DMS153 (cell line): ENCODE measurements around the gene GRID1.

Experiments
- DNase-seq: peaks from one replicate; lab custom pipeline; 2025; lab: John Stamatoyannopoulos, UW

The GRID1 gene

DNA sequence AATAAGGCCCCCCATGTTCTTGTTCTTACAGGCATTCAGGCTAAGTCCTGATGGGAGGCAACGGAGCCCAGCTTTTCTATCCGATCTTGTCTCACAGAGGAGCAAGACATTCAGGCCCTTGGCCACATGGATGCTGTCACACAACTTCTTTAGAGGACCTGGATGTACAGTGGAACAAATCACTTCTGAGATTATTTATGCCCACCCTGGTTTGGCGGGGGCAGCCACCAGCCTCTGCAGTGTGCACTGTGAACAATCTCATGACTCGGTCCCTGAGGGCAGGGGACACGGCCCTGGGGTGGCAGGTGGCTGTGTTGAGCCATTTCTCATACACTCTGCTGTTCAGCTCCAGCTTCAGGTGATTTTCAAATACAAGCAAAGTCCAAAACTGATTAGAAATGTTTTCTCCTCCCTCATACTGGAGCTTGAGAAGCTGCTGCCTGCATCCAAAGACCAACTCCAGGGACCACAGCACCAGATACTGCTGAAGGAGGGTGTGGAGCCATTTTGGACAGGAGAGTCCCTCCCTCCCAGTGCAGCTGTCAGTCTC lies 441.3 kb downstream of the GRID1 start:
- no peak for DNase-seq

DNA sequence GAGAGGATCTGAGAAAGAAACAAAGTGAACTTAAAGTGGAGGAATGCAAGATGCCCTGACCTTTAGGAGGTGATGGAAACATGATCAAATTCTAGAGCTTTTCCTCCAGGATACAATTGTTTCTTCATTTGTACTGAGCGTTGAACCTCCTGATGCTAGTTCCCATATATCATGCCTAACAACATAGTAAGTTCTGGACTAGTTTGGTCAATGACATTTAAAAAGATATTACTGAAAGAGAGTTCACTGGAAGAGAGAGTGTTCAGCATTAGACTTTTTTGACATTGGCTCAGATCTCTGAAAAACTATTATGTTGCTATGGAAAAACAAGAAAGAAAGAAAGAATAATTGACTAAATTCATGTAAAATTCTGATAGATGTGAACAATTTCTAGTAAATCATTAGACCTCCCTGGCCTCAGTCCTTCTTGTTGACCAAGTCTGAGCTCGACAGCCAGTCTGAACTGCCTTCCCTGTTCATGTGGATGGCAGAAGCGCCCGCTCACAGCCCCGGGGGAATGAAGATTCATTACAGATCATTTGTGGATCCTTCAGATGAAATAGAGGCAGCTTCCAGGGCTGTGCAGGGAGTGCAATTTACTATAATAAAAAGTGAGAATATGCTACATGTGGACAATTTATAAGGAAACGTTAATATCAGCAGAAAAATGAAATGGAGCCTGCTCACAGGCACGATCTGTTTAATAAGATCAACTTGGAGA lies 442.1 kb downstream of the GRID1 start:
- DNase-seq, result no peak

GRCh38 chr10:85922356-85923129 lies 444.1 kb downstream of the GRID1 start:
- DNase-seq, result no peak

DNA sequence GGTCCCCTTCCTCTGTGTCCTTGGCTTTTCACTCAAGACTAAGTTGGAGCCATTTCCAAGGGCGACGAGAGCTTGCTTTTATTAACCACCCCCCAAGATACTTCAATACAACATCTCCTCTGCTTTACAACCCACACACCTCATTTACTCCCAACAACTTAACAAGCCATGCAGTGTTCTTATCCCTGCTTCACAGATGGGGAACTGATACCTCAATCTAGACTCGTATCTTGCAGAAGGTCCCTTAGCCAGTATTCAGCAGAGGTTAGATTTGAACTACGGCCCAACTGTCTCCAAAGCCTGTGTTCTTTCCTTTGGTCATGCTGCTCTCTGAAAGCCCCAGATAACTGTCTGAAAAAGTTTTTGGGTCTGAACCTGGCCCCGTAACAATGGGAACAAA lies 444.8 kb downstream of the GRID1 start:
- no peak for DNase-seq

- no peak for DNase-seq
These were observed 446.3 kb downstream of the GRID1 start for GRCh38 chr10:85920311-85920710.

- DNase-seq, result peak; percentile 23
These were observed 447.0 kb downstream of the GRID1 start for GRCh38 chr10:85919491-85920021.

GRCh38 chr10:85918371-85918770 lies 448.2 kb downstream of the GRID1 start:
- DNase-seq, result no peak

DNA sequence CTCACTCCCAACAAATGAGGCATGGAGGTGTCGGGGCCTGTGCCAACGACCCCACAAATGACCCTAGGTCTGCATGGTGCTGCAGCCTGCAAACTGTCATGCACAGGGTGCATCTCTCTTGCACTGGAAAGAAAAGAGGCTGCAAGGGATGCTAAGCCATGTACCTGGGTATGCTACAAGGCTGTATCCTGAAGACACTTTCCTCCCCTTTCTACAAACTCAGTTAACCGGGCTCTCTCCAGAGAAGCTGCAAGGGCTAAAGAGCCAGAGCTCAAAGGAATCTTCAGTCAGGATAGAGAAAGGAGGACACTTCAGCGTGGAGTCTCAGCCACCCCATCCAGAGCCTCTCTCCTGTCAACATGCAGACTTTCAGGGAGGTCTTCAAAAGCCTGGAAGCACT lies 449.0 kb downstream of the GRID1 start:
- no peak for DNase-seq

DNA sequence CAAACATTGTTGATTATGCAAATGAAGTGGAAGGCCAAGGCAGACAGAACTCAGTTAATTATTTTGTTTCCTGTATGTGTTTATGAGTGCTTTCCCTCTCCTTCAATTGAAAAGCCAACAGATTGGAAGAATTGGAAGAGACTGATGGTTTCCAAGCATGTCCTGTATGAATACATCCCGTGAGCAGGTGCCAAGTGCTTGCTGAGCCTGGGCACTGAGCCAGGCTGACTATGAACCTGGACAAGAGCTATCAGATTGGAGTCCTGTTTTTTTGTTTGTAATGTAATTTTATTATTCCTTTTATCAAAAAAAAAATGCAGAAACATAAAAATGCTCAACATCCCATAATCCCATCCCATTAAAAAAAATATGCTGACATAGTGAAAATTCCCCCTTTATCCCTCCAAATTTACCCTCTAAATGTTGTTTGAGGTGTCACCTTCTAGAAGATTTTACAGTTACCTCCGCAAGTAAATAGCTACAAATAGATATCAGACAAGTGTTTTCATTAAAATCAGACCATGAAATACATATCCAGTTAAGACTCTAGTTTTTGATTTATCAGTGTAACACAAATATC lies 449.5 kb downstream of the GRID1 start:
- DNase-seq, result peak; percentile 92

- DNase-seq, result peak; percentile 31
These were observed 450.3 kb downstream of the GRID1 start for GRCh38 chr10:85916286-85916685.

DNA sequence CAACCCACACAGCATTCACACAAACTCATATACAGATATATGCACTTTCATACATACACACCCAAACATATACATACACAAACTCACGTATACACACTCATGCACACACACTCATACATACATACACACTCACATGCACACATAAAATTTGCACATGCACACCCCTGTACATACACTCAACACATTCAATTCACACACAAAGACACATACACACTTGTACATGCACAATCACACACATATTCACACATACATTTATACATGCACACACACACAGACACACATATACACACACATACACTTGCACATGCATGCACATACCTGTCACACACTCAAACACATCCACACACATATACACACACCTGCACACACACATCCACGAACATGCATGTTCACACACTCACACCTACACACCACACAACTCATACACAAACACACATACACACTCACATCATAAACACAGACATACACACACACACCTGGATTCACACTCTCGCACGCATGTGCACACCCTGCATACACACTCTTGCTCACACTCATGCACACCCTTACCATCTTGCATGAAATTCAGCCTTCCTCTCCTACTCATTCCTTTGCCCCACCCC lies 451.2 kb downstream of the GRID1 start:
- DNase-seq, result no peak

DNA sequence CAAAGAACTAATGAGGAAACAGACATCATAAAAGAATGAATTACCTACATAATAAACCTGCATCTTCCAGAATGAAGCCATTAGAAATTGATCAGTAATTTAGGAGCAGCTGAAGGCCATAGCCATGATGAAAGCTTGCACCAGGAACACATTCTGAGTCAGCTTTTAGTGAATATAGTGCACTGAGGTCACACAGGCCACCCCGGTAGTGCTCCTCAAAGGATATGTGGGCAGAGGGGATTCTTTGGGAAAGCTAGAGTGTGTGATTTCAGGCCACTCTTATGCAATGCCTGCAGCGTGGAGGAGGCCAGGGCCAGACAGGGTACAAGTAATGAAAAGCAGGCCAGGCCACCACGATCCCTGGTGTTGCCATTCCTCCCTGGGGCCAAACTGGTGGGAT lies 451.9 kb downstream of the GRID1 start:
- DNase-seq, result no peak

GRCh38 chr10:85908462-85908861 lies 458.1 kb downstream of the GRID1 start:
- DNase-seq, result no peak

- no peak for DNase-seq
These were observed 464.5 kb downstream of the GRID1 start for GRCh38 chr10:85902051-85902450.

- DNase-seq, result no peak
These were observed 465.0 kb downstream of the GRID1 start for GRCh38 chr10:85901599-85901998.

- DNase-seq, result no peak
These were observed 466.1 kb downstream of the GRID1 start for GRCh38 chr10:85900487-85900886.

- DNase-seq, result no peak
These were observed 466.5 kb downstream of the GRID1 start for GRCh38 chr10:85900061-85900460.

- no peak for DNase-seq
These were observed 475.1 kb downstream of the GRID1 start for GRCh38 chr10:85891472-85891871.

- DNase-seq, result no peak
These were observed 478.0 kb downstream of the GRID1 start for GRCh38 chr10:85888559-85888958.

- DNase-seq, result no peak
These were observed 478.6 kb downstream of the GRID1 start for GRCh38 chr10:85888004-85888403.

- no peak for DNase-seq
These were observed 492.4 kb downstream of the GRID1 start for GRCh38 chr10:85874208-85874607.

GRCh38 chr10:85873063-85873462 lies 493.5 kb downstream of the GRID1 start:
- DNase-seq, result no peak
